ENCODE results near the gene PDE4C. TPM values are rescaled to one million over a fixed set of nuclear protein-coding genes. Genes with fewer than 3 reads are reported as not detected.

Gene PDE4C
- polyA plus RNA-seq, 3 donors from 2014 or later, result not detected

Other genes starting within 250 kb of the PDE4C start
- gene ARRDC2, start 218.3 kb downstream of the PDE4C start, polyA plus RNA-seq, result 10 to 100 TPM; 31.4 to 39.2 (median 38.6) TPM
- 100 to 1,000 TPM in 1 of 3 donors, 10 to 100 TPM in 2; 62.7 to 105 (median 83.3) TPM for gene IL12RB1, start 139.5 kb downstream of the PDE4C start, polyA plus RNA-seq
- gene MAST3, start 128.7 kb downstream of the PDE4C start, polyA plus RNA-seq, result 10 to 100 TPM in 2 of 3 donors, 1 to 10 TPM in 1; 7.3 to 39.1 (median 12.6) TPM
- gene PIK3R2, start 73.3 kb downstream of the PDE4C start, polyA plus RNA-seq, result 1 to 10 TPM; 1.7 to 4.7 (median 3.5) TPM
- 100 to 1,000 TPM in 1 of 3 donors, 10 to 100 TPM in 2; 49.0 to 184 (median 83.1) TPM for gene IFI30, start 52.6 kb downstream of the PDE4C start, polyA plus RNA-seq
- gene MPV17L2, start 33.2 kb downstream of the PDE4C start, polyA plus RNA-seq, result 10 to 100 TPM; 12.2 to 17.7 (median 15.4) TPM
- gene RAB3A, start 22.4 kb downstream of the PDE4C start, polyA plus RNA-seq, result 1 to 10 TPM in 2 of 3 donors, under 1 TPM in 1; 0.77 to 1.1 (median 1.1) TPM
- gene IQCN, start 48.0 kb upstream of the PDE4C start, polyA plus RNA-seq, result under 1 TPM in 1 of 3 donors, not detected in 2; 0.15 TPM
- gene JUND, start 55.2 kb upstream of the PDE4C start, polyA plus RNA-seq, result 10 to 100 TPM; 15.0 to 71.8 (median 54.7) TPM
- 100 to 1,000 TPM; 128 to 189 (median 178) TPM for gene LSM4, start 96.6 kb upstream of the PDE4C start, polyA plus RNA-seq
- gene PGPEP1, start 114.2 kb upstream of the PDE4C start, polyA plus RNA-seq, result 10 to 100 TPM in 2 of 3 donors, 1 to 10 TPM in 1; 8.2 to 20.6 (median 17.5) TPM
- gene GDF15, start 159.7 kb upstream of the PDE4C start, polyA plus RNA-seq, result not detected
- gene LRRC25, start 171.2 kb upstream of the PDE4C start, polyA plus RNA-seq, result 10 to 100 TPM in 1 of 3 donors, 1 to 10 TPM in 2; 2.7 to 18.1 (median 7.7) TPM
- 100 to 1,000 TPM in 2 of 3 donors, 10 to 100 TPM in 1; 73.5 to 122 (median 107) TPM for gene SSBP4, start 193.0 kb upstream of the PDE4C start, polyA plus RNA-seq
- 10 to 100 TPM; 29.7 to 32.2 (median 31.2) TPM for gene ISYNA1, start 211.7 kb upstream of the PDE4C start, polyA plus RNA-seq